AG09309 (cell line): ENCODE data around the gene GRAMD1B.

Source experiments
- DNase-seq: peaks from one replicate; pipeline ENCODE4 v3.0.0-alpha.2; 2010; ENCODE audit warnings: low read depth
- H3K4me3 ChIP-seq: 2 replicates; pipeline ENCODE4 v1.5.1; 2011; ENCODE audit warnings: mild to moderate bottlenecking, low read depth, low read length, moderate library complexity; ENCODE audit not compliant: control insufficient read depth
- CTCF ChIP-seq: IDR thresholded peaks from 2 replicates; pipeline ENCODE4 v1.5.1; 2011; ENCODE audit warnings: mild to moderate bottlenecking, low read depth, low read length, inconsistent platforms; ENCODE audit not compliant: insufficient read depth, control insufficient read depth; ENCODE audit errors: missing control alignments

Gene GRAMD1B

GRCh38 chr11:123404676-123405075 is 25.4 kb upstream of the GRAMD1B start:
- no peak for DNase-seq
- TF ChIP-seq CTCF: no peak
- no peak overlapping the region for H3K4me3 ChIP-seq

GRCh38 chr11:123405123-123405592 is 24.9 kb upstream of the GRAMD1B start:
- TF ChIP-seq CTCF: no peak
- DNase-seq: no peak

GRCh38 chr11:123406441-123407129 is 23.5 kb upstream of the GRAMD1B start:
- no peak overlapping the region for H3K4me3 ChIP-seq
- DNase-seq: no peak
- TF ChIP-seq CTCF: no peak

More at GRCh38 chr11:123405123-123405592, 24.9 kb upstream of the GRAMD1B start:
- no peak overlapping the region for H3K4me3 ChIP-seq

GRCh38 chr11:123407130-123407995 is 22.7 kb upstream of the GRAMD1B start:
- peak; percentile 77 for TF ChIP-seq CTCF
- no peak for DNase-seq
- no peak overlapping the region for H3K4me3 ChIP-seq

GRCh38 chr11:123407996-123408597 is 22.0 kb upstream of the GRAMD1B start:
- no peak for TF ChIP-seq CTCF
- no peak overlapping the region for H3K4me3 ChIP-seq
- DNase-seq: no peak

GRCh38 chr11:123408619-123409455 is 21.2 kb upstream of the GRAMD1B start:
- no peak for TF ChIP-seq CTCF
- DNase-seq: no peak
- H3K4me3 ChIP-seq: no peak overlapping the region
